H1 (cell line): ENCODE results near the gene TENT5D. TPM values are rescaled to one million over a fixed set of nuclear protein-coding genes. Genes with fewer than 3 reads are reported as not detected.
"Not testable (repeated sequence)": the region's sequence is repeated elsewhere in the genome, so short reads cannot be mapped to it uniquely, and the experiment has no call there.

Source experiments
- CTCF ChIA-PET: fragments of 300-600 bp; sonication (Branson Sonifier 250); formaldehyde crosslinking; loops from one replicate; lab custom pipeline; 2021; ENCODE audit not compliant: partially characterized antibody; lab: Charles Lee
- POLR2A ChIA-PET: fragments of 300-600 bp; sonication (Branson Sonifier 250); formaldehyde crosslinking; loops from one replicate; lab custom pipeline; 2021; ENCODE audit warnings: inconsistent platforms; ENCODE audit not compliant: partially characterized antibody; lab: Charles Lee
- DNase-seq, 2 experiments: peaks; one replicate each; pipeline versions ENCODE4 v3.0.0 to v3.0.0-alpha.2; 2010 to 2022; ENCODE audit warnings: low spot score in 2 of 2, low read depth in 1 of 2, mixed read lengths in 1 of 2
- FAIRE-seq: peaks from 2 replicates; lab custom pipeline; 2011; peaks lifted over from hg19 to GRCh38; lab: Jason Lieb, UNC
- H2AFZ ChIP-seq: 2 replicates; pipeline ENCODE4 v1.8.1; 2012; ENCODE audit warnings: low read length, inconsistent platforms
- H2AK5ac ChIP-seq: 2 replicates; pipeline ENCODE4 v1.6.1; 2013; ENCODE audit warnings: low read depth, low read length
- H2BK120ac ChIP-seq: replicated peaks from 2 replicates; pipeline ENCODE3; 2013; ENCODE audit warnings: low read depth, low read length, inconsistent platforms
- H2BK12ac ChIP-seq: 2 replicates; pipeline ENCODE4 v1.6.1; 2013; ENCODE audit warnings: low read depth, low read length
- H2BK15ac ChIP-seq: 2 replicates; pipeline ENCODE4 v1.6.1; 2013; ENCODE audit warnings: low read length
- H2BK20ac ChIP-seq: 2 replicates; pipeline ENCODE4 v1.6.1; 2013; ENCODE audit warnings: low read length
- H2BK5ac ChIP-seq: 2 replicates; pipeline ENCODE4 v1.6.1; 2013; ENCODE audit warnings: low read depth, low read length
- H3K14ac ChIP-seq: 2 replicates; pipeline ENCODE4 v1.6.1; 2013; ENCODE audit warnings: inconsistent platforms; ENCODE audit not compliant: insufficient read length
- H3K18ac ChIP-seq: 2 replicates; pipeline ENCODE4 v1.6.1; 2013; ENCODE audit warnings: low read length; ENCODE audit errors: extremely low read depth
- H3K23ac ChIP-seq: 2 replicates; pipeline ENCODE4 v1.6.1; 2013; ENCODE audit warnings: inconsistent platforms; ENCODE audit not compliant: insufficient read length
- H3K23me2 ChIP-seq: 2 replicates; pipeline ENCODE4 v1.6.1; 2013; ENCODE audit warnings: low read depth, low read length
- H3K27ac ChIP-seq: 2 replicates; pipeline ENCODE4 v1.6.1; 2011; ENCODE audit warnings: low read depth, low read length, inconsistent platforms
- H3K27me3 ChIP-seq, 4 experiments: replicated peaks in 1 of 4; 1 replicate in 1 of 4; 2 replicates in 3 of 4; pipeline versions ENCODE4 v1.6.1 to v1.8.1; 2011 to 2013; ENCODE audit warnings: low read length in 3 of 4, mild to moderate bottlenecking in 3 of 4, inconsistent platforms in 2 of 4, mixed read lengths in 2 of 4, moderate library complexity in 1 of 4; ENCODE audit not compliant: control insufficient read depth in 3 of 4, insufficient read depth in 3 of 4; ENCODE audit errors: extremely low read depth in 1 of 4
- H3K36me3 ChIP-seq, 4 experiments: 2 replicates each; pipeline versions ENCODE4 v1.6.1 to v1.8.1; 2011 to 2013; ENCODE audit warnings: mild to moderate bottlenecking in 4 of 4, low read length in 3 of 4, moderate library complexity in 2 of 4, control low read depth in 1 of 4, inconsistent platforms in 1 of 4; ENCODE audit not compliant: insufficient read depth in 4 of 4, control insufficient read depth in 2 of 4
- H3K4ac ChIP-seq: replicated peaks from 2 replicates; pipeline ENCODE3; 2013; ENCODE audit warnings: low read length, low read depth, mixed read lengths, inconsistent platforms; ENCODE audit not compliant: insufficient read length
- H3K4me1 ChIP-seq, 4 experiments: replicated peaks in 1 of 4; 1 replicate in 1 of 4; 2 replicates in 3 of 4; pipeline versions ENCODE4 v1.6.1 to v1.8.1; 2011 to 2013; ENCODE audit warnings: low read length in 3 of 4, inconsistent platforms in 2 of 4, mixed read lengths in 1 of 4; ENCODE audit not compliant: insufficient read depth in 4 of 4, control insufficient read depth in 3 of 4
- H3K4me2 ChIP-seq, 2 experiments: 2 replicates each; pipeline versions ENCODE4 v1.6.1 to v1.8.1; 2011 to 2013; ENCODE audit warnings: low read depth in 2 of 2, low read length in 2 of 2, control low read depth in 1 of 2, inconsistent platforms in 1 of 2, mild to moderate bottlenecking in 1 of 2; ENCODE audit not compliant: insufficient read depth in 1 of 2
- H3K4me3 ChIP-seq, 4 experiments: fragments of 200-600, 300-600 bp in 1 of 4; sonication (generic), shearing (Covaris generic), sonication (Bioruptor Twin) in 1 of 4; 2 replicates each; pipeline versions ENCODE4 v1.5.1 to v1.8.1; 2011 to 2016; ENCODE audit warnings: low read length in 4 of 4, low read depth in 3 of 4, control low read depth in 2 of 4, inconsistent platforms in 2 of 4, mild to moderate bottlenecking in 2 of 4, mixed read lengths in 1 of 4, moderate library complexity in 1 of 4; ENCODE audit not compliant: insufficient read depth in 2 of 4; ENCODE audit errors: extremely low read depth in 1 of 4
- H3K56ac ChIP-seq: replicated peaks from 2 replicates; pipeline ENCODE3; 2013; ENCODE audit warnings: low read depth, mild to moderate bottlenecking, mixed read lengths, low read length, inconsistent platforms; ENCODE audit not compliant: insufficient read length
- H3K79me1 ChIP-seq: 2 replicates; pipeline ENCODE4 v1.6.1; 2013; ENCODE audit warnings: low read depth, low read length, control low read depth
- H3K79me2 ChIP-seq, 2 experiments: 2 replicates each; pipeline versions ENCODE4 v1.6.1 to v1.8.1; 2012 to 2013; ENCODE audit warnings: low read length in 2 of 2, mild to moderate bottlenecking in 2 of 2, inconsistent platforms in 1 of 2; ENCODE audit not compliant: insufficient read depth in 2 of 2, control insufficient read depth in 1 of 2
- H3K9ac ChIP-seq, 4 experiments: replicated peaks in 1 of 4; 1 replicate in 1 of 4; 2 replicates in 3 of 4; pipeline versions ENCODE4 v1.6.1 to v1.8.1; 2011 to 2013; ENCODE audit warnings: low read depth in 3 of 4, low read length in 3 of 4, control low read depth in 2 of 4, mild to moderate bottlenecking in 2 of 4, moderate library complexity in 2 of 4, inconsistent platforms in 1 of 4; ENCODE audit errors: extremely low read depth in 1 of 4
- H3K9me3 ChIP-seq, 2 experiments: 2 replicates each; pipeline versions ENCODE4 v1.6.1 to v1.8.1; 2012 to 2013; ENCODE audit warnings: mild to moderate bottlenecking in 2 of 2, moderate library complexity in 2 of 2, control low read depth in 1 of 2, inconsistent platforms in 1 of 2, low read depth in 1 of 2, low read length in 1 of 2, mixed read lengths in 1 of 2; ENCODE audit not compliant: insufficient read depth in 2 of 2
- H4K20me1 ChIP-seq, 2 experiments: replicated peaks in 1 of 2; 2 replicates each; pipeline versions ENCODE3 to v1.8.1; 2011 to 2013; ENCODE audit warnings: inconsistent platforms in 2 of 2, low read length in 2 of 2, mild to moderate bottlenecking in 1 of 2; ENCODE audit not compliant: insufficient read depth in 2 of 2, control insufficient read depth in 1 of 2
- H4K5ac ChIP-seq: 2 replicates; pipeline ENCODE4 v1.6.1; 2013; ENCODE audit warnings: low read length, low read depth, mixed read lengths, inconsistent platforms; ENCODE audit not compliant: insufficient read length
- H4K8ac ChIP-seq: 2 replicates; pipeline ENCODE4 v1.8.0; 2013; ENCODE audit warnings: mild to moderate bottlenecking, moderate library complexity, low read length, inconsistent platforms; ENCODE audit not compliant: insufficient read depth; ENCODE audit errors: extremely low read depth
- H4K91ac ChIP-seq: replicated peaks from 2 replicates; pipeline ENCODE3; 2013; ENCODE audit warnings: low read length, mixed read lengths, inconsistent platforms; ENCODE audit not compliant: insufficient read length
- WGBS, 2 experiments: shearing (Covaris generic) in 1 of 2; methylation state at CpG; one replicate each; pipeline versions ENCODE4 v1.1.6 to v1.1.7; 2013 to 2015; ENCODE audit warnings: low lambda C conversion rate in 2 of 2, mixed read lengths in 2 of 2, inconsistent platforms in 1 of 2, low coverage in 1 of 2, missing lambda C conversion rate in 1 of 2; ENCODE audit not compliant: insufficient replicate concordance in 2 of 2, insufficient coverage in 1 of 2, insufficient read length in 1 of 2; ENCODE audit errors: extremely low coverage in 1 of 2, missing lambda C conversion rate in 1 of 2; 5-methylcytosine and 5-hydroxymethylcytosine counted together
- polyA plus RNA-seq, 7 experiments: library from polyadenylated mRNA; depleted of rRNA in 3 of 7; stranded (reverse) in 5 of 7; unstranded in 2 of 7; fragments of >200 nt in 5 of 7; fragments of 200-250 nt in 2 of 7; gene quantifications; 1 replicate in 5 of 7; 2 replicates in 1 of 7; 4 replicates in 1 of 7; pipeline versions ENCODE4 v1.2.1 to v1.2.3, GENCODE V29; 2011 to 2013; ENCODE audit warnings: missing spikeins in 2 of 7, mixed read lengths in 2 of 7
- total RNA-seq: library from RNA; stranded (reverse); fragmentation: NEBNext Ultra II Directional; extraction: Animal tissue kit (Norgen Biotek cat#: 25700); gene quantifications from 2 replicates; pipeline ENCODE4 v1.2.1, GENCODE V29; 2021

Gene TENT5D
- total and polyA plus RNA-seq, 2 of the 8 experiments (the other 6 are each of a cell fraction or from before 2014, with no cell fraction given), result not detected

GRCh38 chrX:80385651-80386050 is 34.6 kb upstream of the TENT5D start:
- H3K23ac ChIP-seq, H2AFZ ChIP-seq, H3K56ac ChIP-seq, H2BK12ac ChIP-seq, H3K36me3 ChIP-seq, H3K4ac ChIP-seq, H4K20me1 ChIP-seq, H3K23me2 ChIP-seq, H4K5ac ChIP-seq, H2BK15ac ChIP-seq, H2BK5ac ChIP-seq, DNase-seq, H2BK20ac ChIP-seq, H3K4me2 ChIP-seq, H3K79me1 ChIP-seq, FAIRE-seq, H3K4me3 ChIP-seq, H3K18ac ChIP-seq, H2AK5ac ChIP-seq, H3K9me3 ChIP-seq, H3K4me1 ChIP-seq, H2BK120ac ChIP-seq, H4K91ac ChIP-seq, H3K27ac ChIP-seq, H3K79me2 ChIP-seq, H3K27me3 ChIP-seq, H3K9ac ChIP-seq, POLR2A ChIA-PET, H4K8ac ChIP-seq, H3K14ac ChIP-seq: not testable (repeated sequence)
- CTCF ChIA-PET, result interaction anchor here (0.6 kb wide), 1 partner anchor 296 kb away, joined by 3 read pairs; no protein-coding TSS in a partner anchor
- WGBS, 2 experiments, result 80% methylated on average over 1 of the region's 1 CpG; no CpG with 5 or more reads in 1 of the 2 experiments
